K562 (cell line): ENCODE measurements around the gene CRYBB1. TPM values are rescaled to one million over a fixed set of nuclear protein-coding genes. Genes with fewer than 3 reads are reported as not detected.
A peak's percentile ranks its signal among the peaks of the same experiment; 100 is the strongest.

ENCODE experiments used
- BACH1 ChIP-seq: fragments of 200-800 bp; sonication (Bioruptor generic); IDR thresholded peaks from 2 replicates; pipeline ENCODE4 v1.6.1; 2016; ENCODE audit warnings: missing genetic modification characterization, missing compliant biosample characterization
- CTBP1 ChIP-seq: fragments of 450-650 bp; IDR thresholded peaks from 2 replicates; pipeline ENCODE4 v1.6.1; 2016; ENCODE audit warnings: borderline replicate concordance
- DMBX1 ChIP-seq: fragments of 250-450 bp; sonication (Bioruptor Pico); IDR thresholded peaks from 2 replicates; pipeline ENCODE4 v1.8.0; 2022; ENCODE audit warnings: inconsistent platforms, mild to moderate bottlenecking, moderate library complexity, borderline replicate concordance
- FOXA3 ChIP-seq, 2 experiments: fragments of 450-650 bp in 1 of 2; sonication (generic) in 1 of 2; formaldehyde crosslinking; IDR thresholded peaks in 1 of 2; conservative IDR thresholded peaks in 1 of 2; 2 replicates each; pipeline versions ENCODE4 v1.4.0 to v1.8.0; 2020 to 2022; ENCODE audit warnings: mild to moderate bottlenecking in 2 of 2, missing genetic modification reagents in 1 of 2
- MAZ ChIP-seq, 2 experiments: fragments of 450-650 bp in 1 of 2; sonication (generic) in 1 of 2; formaldehyde crosslinking; IDR thresholded peaks in 1 of 2; conservative IDR thresholded peaks in 1 of 2; 2 replicates each; pipeline versions ENCODE4 v1.4.0 to v1.5.0; 2020; ENCODE audit warnings: mild to moderate bottlenecking in 1 of 2, missing genetic modification reagents in 1 of 2
- PBX2 ChIP-seq, 2 experiments: IDR thresholded peaks in 1 of 2; conservative IDR thresholded peaks in 1 of 2; 2 replicates each; pipeline ENCODE4 v1.6.1; 2016; ENCODE audit warnings: low read depth in 2 of 2, mild to moderate bottlenecking in 1 of 2, missing compliant biosample characterization in 1 of 2, missing genetic modification characterization in 1 of 2, moderate library complexity in 1 of 2
- SPI1 ChIP-seq: IDR thresholded peaks from 2 replicates; pipeline ENCODE4 v1.6.1; 2011; ENCODE audit warnings: low read depth, low read length, control low read depth, borderline replicate concordance
- TAF9B ChIP-seq: fragments of 450-650 bp; IDR thresholded peaks from 2 replicates; pipeline ENCODE4 v1.6.1; 2018; ENCODE audit warnings: mild to moderate bottlenecking; ENCODE audit not compliant: partially characterized antibody
- TAL1 ChIP-seq: fragments of 450-650 bp; IDR thresholded peaks from 2 replicates; pipeline ENCODE4 v1.6.1; 2016; ENCODE audit warnings: mild to moderate bottlenecking
- ZNF318 ChIP-seq, 2 experiments: fragments of 450-650 bp; IDR thresholded peaks; 2 replicates each; pipeline ENCODE4 v1.6.1; 2016; ENCODE audit warnings: mild to moderate bottlenecking in 2 of 2, borderline replicate concordance in 1 of 2, low read depth in 1 of 2, moderate library complexity in 1 of 2
- polyA plus RNA-seq, 8 experiments: library from polyadenylated mRNA; depleted of rRNA in 4 of 8; stranded (reverse) in 5 of 8; unstranded in 3 of 8; fragments of >200 nt; fragmentation: Nextera tagmentation in 2 of 8; fragmentation: Illumina TruSeq in 1 of 8; extraction: Ambion mirVana in 2 of 8; extraction: Trizol in 1 of 8; gene quantifications; 2 replicates each; pipeline versions ENCODE4 v1.2.1 to v1.2.3, GENCODE V29; 2011 to 2014; ENCODE audit warnings: inconsistent platforms in 1 of 8, missing spikeins in 1 of 8
- total RNA-seq, 7 experiments: library from RNA; depleted of rRNA in 6 of 7; stranded (reverse); fragments of >200 nt in 6 of 7; fragmentation: Illumina TruSeq in 2 of 7; extraction: Trizol in 2 of 7; gene quantifications; 2 replicates each; pipeline versions ENCODE4 v1.2.1 to v1.2.3, GENCODE V29; 2011 to 2021; ENCODE audit warnings: low replicate concordance in 1 of 7
- TF ChIP-seq, protein P1 (sequence below): sonication (generic); formaldehyde crosslinking; IDR thresholded peaks from 2 replicates; pipeline ENCODE4 v1.5.0; 2020; ENCODE audit warnings: missing genetic modification reagents
- TF ChIP-seq, protein P2 (sequence below): sonication (generic); formaldehyde crosslinking; IDR thresholded peaks from 2 replicates; pipeline ENCODE4 v1.9.0; 2022; ENCODE audit warnings: mild to moderate bottlenecking, missing genetic modification reagents

CRYBB1 gene
- total and polyA plus RNA-seq, 9 of the 15 experiments (the other 6 are each of a cell fraction or from before 2014, with no cell fraction given) = 0.16 to 0.45 (median 0.33) TPM; not detected in 2

- TF ChIP-seq, protein P1, sequence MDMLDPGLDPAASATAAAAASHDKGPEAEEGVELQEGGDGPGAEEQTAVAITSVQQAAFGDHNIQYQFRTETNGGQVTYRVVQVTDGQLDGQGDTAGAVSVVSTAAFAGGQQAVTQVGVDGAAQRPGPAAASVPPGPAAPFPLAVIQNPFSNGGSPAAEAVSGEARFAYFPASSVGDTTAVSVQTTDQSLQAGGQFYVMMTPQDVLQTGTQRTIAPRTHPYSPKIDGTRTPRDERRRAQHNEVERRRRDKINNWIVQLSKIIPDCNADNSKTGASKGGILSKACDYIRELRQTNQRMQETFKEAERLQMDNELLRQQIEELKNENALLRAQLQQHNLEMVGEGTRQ (CRISPR knock-in tag) = peak; percentile 80
- TF ChIP-seq ZNF318 (IDR thresholded peaks at IDR 0.05; ENCODE audit: borderline replicate concordance in 1 of 2, low read depth in 1 of 2) = 0 out of 4 replicates have a peak, but pooled peaks of 1 of the 2 experiments have one; percentile 73
- peak; percentile 80 to 94 for TF ChIP-seq FOXA3 (CRISPR knock-in tag; conservative IDR thresholded peaks at IDR 0.05 in 1 of 2, IDR thresholded peaks at IDR 0.05 in 1 of 2)
- TF ChIP-seq CTBP1 = peak; percentile 98
- peak; percentile 72 for TF ChIP-seq PBX2 (CRISPR knock-in tag; IDR thresholded peaks at IDR 0.05; ENCODE audit: low read depth)
- TF ChIP-seq PBX2 (tag; conservative IDR thresholded peaks at IDR 0.05; ENCODE audit: low read depth) = peak; percentile 89
- no peak for TF ChIP-seq DMBX1 (CRISPR knock-in tag)
- TF ChIP-seq TAF9B = peak; percentile 65
- TF ChIP-seq, protein P2, sequence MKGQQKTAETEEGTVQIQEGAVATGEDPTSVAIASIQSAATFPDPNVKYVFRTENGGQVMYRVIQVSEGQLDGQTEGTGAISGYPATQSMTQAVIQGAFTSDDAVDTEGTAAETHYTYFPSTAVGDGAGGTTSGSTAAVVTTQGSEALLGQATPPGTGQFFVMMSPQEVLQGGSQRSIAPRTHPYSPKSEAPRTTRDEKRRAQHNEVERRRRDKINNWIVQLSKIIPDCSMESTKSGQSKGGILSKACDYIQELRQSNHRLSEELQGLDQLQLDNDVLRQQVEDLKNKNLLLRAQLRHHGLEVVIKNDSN (CRISPR knock-in tag) = peak; percentile 86
- TF ChIP-seq MAZ (CRISPR knock-in tag; conservative IDR thresholded peaks at IDR 0.05 in 1 of 2, IDR thresholded peaks at IDR 0.05 in 1 of 2) = peak; percentile 54 to 61
- peak; percentile 32; the same call in 1 of the 2 replicates for TF ChIP-seq TAL1
- TF ChIP-seq BACH1 (tag) = peak; percentile 87; the same call in 1 of the 2 replicates
- peak; percentile 35; the same call in 1 of the 2 replicates for TF ChIP-seq SPI1
Observed at GRCh38 chr22:26658671-26659478, 41.0 kb upstream of the CRYBB1 start (continued).
